GM23338 (cell line): ENCODE results near the gene TRA2B. TPM values are rescaled to one million over a fixed set of nuclear protein-coding genes. Genes with fewer than 3 reads are reported as not detected.

Source experiments
- ATAC-seq: fragments of 200-7000 bp; cut with Tn5 transposase; 3 replicates; pipeline ENCODE4 v1.9.1; 2020
- DNase-seq: peaks from one replicate; pipeline ENCODE4 v3.0.0-alpha.2; 2015; ENCODE audit warnings: low spot score
- H2AFZ ChIP-seq: fragments of 200-600 bp; sonication (generic); 2 replicates; pipeline ENCODE4 v1.8.0; 2016; ENCODE audit warnings: antibody characterized with exemption, mild to moderate bottlenecking, moderate library complexity
- H3F3A ChIP-seq: fragments of 200-600 bp; sonication (generic); replicated peaks from 2 replicates; pipeline ENCODE4 v1.8.0; 2017; ENCODE audit warnings: antibody characterized with exemption, mixed run types, low read depth
- H3K27ac ChIP-seq: fragments of 200-600 bp; sonication (generic); 2 replicates; pipeline ENCODE4 v1.6.1; 2016; ENCODE audit warnings: low read depth
- H3K27me3 ChIP-seq: fragments of 200-600 bp; sonication (generic); 2 replicates; pipeline ENCODE4 v1.8.0; 2016; ENCODE audit warnings: mild to moderate bottlenecking, mixed run types, moderate library complexity; ENCODE audit not compliant: insufficient read depth
- H3K36me3 ChIP-seq: fragments of 200-600 bp; sonication (generic); 2 replicates; pipeline ENCODE4 v1.8.0; 2016; ENCODE audit warnings: mild to moderate bottlenecking; ENCODE audit not compliant: insufficient read depth
- H3K4me1 ChIP-seq: fragments of 200-600 bp; sonication (generic); 2 replicates; pipeline ENCODE4 v1.8.0; 2016; ENCODE audit warnings: mild to moderate bottlenecking, moderate library complexity; ENCODE audit not compliant: insufficient read depth
- H3K4me2 ChIP-seq: fragments of 200-600 bp; sonication (generic); 2 replicates; pipeline ENCODE4 v1.7.1; 2017; ENCODE audit warnings: mixed run types
- H3K4me3 ChIP-seq: fragments of 200-600 bp; sonication (generic); 2 replicates; pipeline ENCODE4 v1.6.1; 2016; ENCODE audit warnings: mixed run types
- H3K79me2 ChIP-seq: fragments of 200-600 bp; sonication (generic); replicated peaks from 2 replicates; pipeline ENCODE4 v1.8.0; 2017; ENCODE audit warnings: mild to moderate bottlenecking; ENCODE audit not compliant: insufficient read depth
- H3K9me2 ChIP-seq: fragments of 200-600 bp; sonication (generic); 2 replicates; pipeline ENCODE4 v1.8.0; 2017; ENCODE audit not compliant: insufficient read depth
- H4K20me1 ChIP-seq: fragments of 200-600 bp; sonication (generic); replicated peaks from 2 replicates; pipeline ENCODE4 v1.8.0; 2017; ENCODE audit warnings: mild to moderate bottlenecking; ENCODE audit not compliant: insufficient read depth
- H3K27ac Mint-ChIP-seq: 2 replicates; pipeline ENCODE4 v1.8.0; 2020; ENCODE audit warnings: inconsistent platforms, mild to moderate bottlenecking, moderate library complexity, mixed read lengths
- H3K27me3 Mint-ChIP-seq: 3 replicates; pipeline ENCODE4 v1.8.0; 2022; ENCODE audit warnings: low read depth, mild to moderate bottlenecking, moderate library complexity, mixed read lengths, inconsistent platforms; ENCODE audit not compliant: insufficient read depth, poor library complexity
- H3K36me3 Mint-ChIP-seq: 3 replicates; pipeline ENCODE4 v1.8.0; 2021; ENCODE audit warnings: low read depth, mild to moderate bottlenecking, inconsistent platforms, moderate library complexity, mixed read lengths
- H3K4me1 Mint-ChIP-seq: 3 replicates; pipeline ENCODE4 v1.8.0; 2020; ENCODE audit warnings: mild to moderate bottlenecking, inconsistent platforms, mixed read lengths
- H3K4me3 Mint-ChIP-seq: 3 replicates; pipeline ENCODE4 v1.8.0; 2021; ENCODE audit warnings: moderate library complexity, mild to moderate bottlenecking, inconsistent platforms, mixed read lengths
- H3K9me3 Mint-ChIP-seq: 3 replicates; pipeline ENCODE4 v1.8.0; 2020; ENCODE audit warnings: moderate library complexity, mild to moderate bottlenecking, inconsistent platforms, mixed read lengths
- CREB1 ChIP-seq: fragments of 250-450 bp; sonication (Bioruptor Pico); IDR thresholded peaks from 2 replicates; pipeline ENCODE4 v1.5.0; 2020; ENCODE audit warnings: low read depth, mild to moderate bottlenecking, moderate library complexity
- CTCF ChIP-seq, 2 experiments: fragments of 200-600 bp in 1 of 2; sonication (generic) in 1 of 2; conservative IDR thresholded peaks; 2 replicates each; pipeline versions ENCODE4 v1.5.1 to v1.6.1; 2016 to 2017; ENCODE audit warnings: antibody characterized with exemption in 2 of 2, low read depth in 2 of 2, mild to moderate bottlenecking in 2 of 2, moderate library complexity in 1 of 2
- EZH2 ChIP-seq: fragments of 200-600 bp; sonication (generic); IDR thresholded peaks from one replicate; pipeline ENCODE4 v1.8.0; 2017; ENCODE audit warnings: antibody characterized with exemption, mild to moderate bottlenecking, low read depth; ENCODE audit not compliant: unreplicated experiment
- EZH2phosphoT487 ChIP-seq: fragments of 200-600 bp; sonication (generic); IDR thresholded peaks from one replicate; pipeline ENCODE4 v1.8.1; 2018; ENCODE audit warnings: antibody characterized with exemption; ENCODE audit not compliant: unreplicated experiment
- JUNB ChIP-seq: IDR thresholded peaks from one replicate; pipeline ENCODE4 v1.6.1; 2016; ENCODE audit warnings: antibody characterized with exemption; ENCODE audit not compliant: unreplicated experiment
- NANOG ChIP-seq: IDR thresholded peaks from 2 replicates; pipeline ENCODE4 v1.6.1; 2016; ENCODE audit warnings: antibody characterized with exemption, borderline replicate concordance
- POLR2AphosphoS5 ChIP-seq: IDR thresholded peaks from 2 replicates; pipeline ENCODE4 v1.6.1; 2016; ENCODE audit warnings: antibody characterized with exemption, low read depth
- STAT1 ChIP-seq: IDR thresholded peaks from one replicate; pipeline ENCODE4 v1.6.1; 2016; ENCODE audit warnings: antibody characterized with exemption; ENCODE audit not compliant: unreplicated experiment
- ZNF114 ChIP-seq: fragments of 250-450 bp; sonication (Bioruptor Pico); IDR thresholded peaks from 2 replicates; pipeline ENCODE4 v1.5.0; 2020; ENCODE audit warnings: mild to moderate bottlenecking, moderate library complexity
- ZNF331 ChIP-seq: fragments of 250-450 bp; sonication (Bioruptor Pico); IDR thresholded peaks from 2 replicates; pipeline ENCODE4 v1.5.0; 2020; ENCODE audit warnings: low read depth, mild to moderate bottlenecking, moderate library complexity
- polyA plus RNA-seq: library from polyadenylated mRNA; unstranded; fragments of >200 nt; fragmentation: Nextera tagmentation; extraction: Ambion mirVana; gene quantifications from 2 replicates; pipeline ENCODE4 v1.2.1, GENCODE V29; 2016
- total RNA-seq: library from RNA; depleted of rRNA; stranded (reverse); fragments of >200 nt; shearing (Covaris generic); gene quantifications from 2 replicates; pipeline ENCODE4 v1.2.3, GENCODE V29; 2014

Gene TRA2B
- total and polyA plus RNA-seq, 2 experiments from 2014 or later: 360 to 602 TPM

GRCh38 chr3:185931777-185932612, 5.8 kb downstream of the TRA2B start:
- H3K4me3 ChIP-seq: peak overlapping the region; percentile 95

GRCh38 chr3:185930393-185931107, 7.3 kb downstream of the TRA2B start:
- H3K4me2 ChIP-seq: peak overlapping the region; percentile 89
- H3K36me3 ChIP-seq: peaks cover 41% of the 10 kb centered on the region; the same call in 1 of the 2 replicates
- H3K27ac ChIP-seq: no peak overlapping the region
- DNase-seq (no peak), ATAC-seq (no peak)
- no peaks in the 10 kb centered on the region for H3K9me2 ChIP-seq
- peak overlapping the region; percentile 95 for H3K4me3 ChIP-seq
- no peak overlapping the region for H2AFZ ChIP-seq
- peaks cover 6% of the 10 kb centered on the region for H3K27me3 Mint-ChIP-seq
- peaks cover 81% of the 10 kb centered on the region for H3K36me3 Mint-ChIP-seq
- H3K4me1 ChIP-seq: peaks cover 81% of the 10 kb centered on the region
- no peaks in the 10 kb centered on the region for H3K9me3 Mint-ChIP-seq
- peak overlapping the region; percentile 100 for H3K4me3 Mint-ChIP-seq
- TF ChIP-seq EZH2phosphoT487 (no peak), CTCF (conservative IDR thresholded peaks at IDR 0.05; ENCODE audit: low read depth in 2 of 2) (no peak), JUNB (no peak), POLR2AphosphoS5 (no peak), ZNF114 (CRISPR knock-in tag) (no peak), STAT1 (no peak)
- H3K27ac Mint-ChIP-seq: no peak overlapping the region
- peaks cover 97% of the 10 kb centered on the region for H4K20me1 ChIP-seq
- no peaks in the 10 kb centered on the region for H3K27me3 ChIP-seq
- H3K79me2 ChIP-seq: peaks cover 100% of the 10 kb centered on the region
- H3F3A ChIP-seq: no peaks in the 10 kb centered on the region; the same call in 1 of the 2 replicates
- peaks cover 84% of the 10 kb centered on the region for H3K4me1 Mint-ChIP-seq

More at GRCh38 chr3:185931777-185932612, 5.8 kb downstream of the TRA2B start:
- Histone ChIP-seq H2AFZ (no peak overlapping the region), H3K9me2 (no peaks in the 10 kb centered on the region), H4K20me1 (peaks cover 95% of the 10 kb centered on the region), H3K79me2 (peaks cover 100% of the 10 kb centered on the region), H3K27me3 (no peaks in the 10 kb centered on the region), H3K4me2 (peak overlapping the region; percentile 89), H3K27ac (no peak overlapping the region), H3F3A (no peaks in the 10 kb centered on the region), H3K36me3 (peaks cover 28% of the 10 kb centered on the region; the same call in 1 of the 2 replicates), H3K4me1 (peaks cover 76% of the 10 kb centered on the region)
- Mint-ChIP-seq H3K4me3 (peak overlapping the region; percentile 100), H3K36me3 (peaks cover 83% of the 10 kb centered on the region), H3K9me3 (peaks cover 2% of the 10 kb centered on the region; the same call in 1 of the 3 replicates), H3K27me3 (peaks cover 6% of the 10 kb centered on the region), H3K27ac (no peak overlapping the region), H3K4me1 (peaks cover 74% of the 10 kb centered on the region)
- no peak for TF ChIP-seq CREB1
- no peak for TF ChIP-seq ZNF331
- no peak for TF ChIP-seq ZNF114 (CRISPR knock-in tag)
- no peak for TF ChIP-seq NANOG
- no peak for TF ChIP-seq STAT1
- no peak for TF ChIP-seq EZH2
- no peak for DNase-seq
- ATAC-seq: no peak
